ENCODE measurements around the gene EFNA5.

The EFNA5 gene

DNA sequence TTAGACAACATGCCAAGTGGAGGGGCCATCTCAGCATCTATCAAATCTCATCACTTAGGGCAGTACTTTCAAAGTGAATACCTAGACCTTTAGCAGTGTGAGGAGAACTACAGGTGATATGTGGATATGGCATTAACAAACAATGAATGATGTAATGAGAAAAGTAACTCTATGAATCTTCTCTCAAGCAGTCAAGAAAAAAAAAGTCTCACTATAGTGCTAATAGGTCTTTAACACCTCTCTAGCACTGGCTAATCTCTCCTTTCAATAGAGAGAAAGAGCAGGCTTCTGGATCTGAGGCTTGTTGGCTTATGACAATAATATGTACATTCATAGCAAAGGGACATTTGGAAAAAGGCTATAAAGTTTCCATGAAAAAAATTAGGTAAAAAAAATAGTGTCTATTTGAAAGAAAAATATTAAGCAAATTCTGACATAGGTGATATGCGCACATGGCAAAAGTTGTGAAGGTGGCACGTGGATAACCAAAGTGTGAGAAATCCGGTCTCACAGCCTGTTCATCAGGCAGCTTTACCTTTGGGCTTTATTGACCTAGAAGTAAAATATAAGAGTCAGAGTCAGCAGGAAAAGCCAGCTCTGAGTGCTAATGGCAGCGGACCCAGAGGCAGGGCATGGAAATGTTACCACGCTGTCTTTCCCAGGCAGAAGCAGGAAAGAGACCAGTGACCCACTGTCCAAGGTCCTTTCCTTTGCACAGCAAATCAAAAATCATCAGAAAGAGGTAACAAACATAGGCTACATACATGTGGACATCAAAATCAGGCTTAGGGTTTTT, 203.4 kb downstream of the EFNA5 start:
- H3K27ac ChIP-seq, result no peak overlapping the region
- TF ChIP-seq ZFX (IDR thresholded peaks at IDR 0.05; ENCODE audit: borderline replicate concordance), result no peak
- TF ChIP-seq, protein P1, sequence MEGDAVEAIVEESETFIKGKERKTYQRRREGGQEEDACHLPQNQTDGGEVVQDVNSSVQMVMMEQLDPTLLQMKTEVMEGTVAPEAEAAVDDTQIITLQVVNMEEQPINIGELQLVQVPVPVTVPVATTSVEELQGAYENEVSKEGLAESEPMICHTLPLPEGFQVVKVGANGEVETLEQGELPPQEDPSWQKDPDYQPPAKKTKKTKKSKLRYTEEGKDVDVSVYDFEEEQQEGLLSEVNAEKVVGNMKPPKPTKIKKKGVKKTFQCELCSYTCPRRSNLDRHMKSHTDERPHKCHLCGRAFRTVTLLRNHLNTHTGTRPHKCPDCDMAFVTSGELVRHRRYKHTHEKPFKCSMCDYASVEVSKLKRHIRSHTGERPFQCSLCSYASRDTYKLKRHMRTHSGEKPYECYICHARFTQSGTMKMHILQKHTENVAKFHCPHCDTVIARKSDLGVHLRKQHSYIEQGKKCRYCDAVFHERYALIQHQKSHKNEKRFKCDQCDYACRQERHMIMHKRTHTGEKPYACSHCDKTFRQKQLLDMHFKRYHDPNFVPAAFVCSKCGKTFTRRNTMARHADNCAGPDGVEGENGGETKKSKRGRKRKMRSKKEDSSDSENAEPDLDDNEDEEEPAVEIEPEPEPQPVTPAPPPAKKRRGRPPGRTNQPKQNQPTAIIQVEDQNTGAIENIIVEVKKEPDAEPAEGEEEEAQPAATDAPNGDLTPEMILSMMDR (IDR thresholded peaks at IDR 0.05), result no peak

DNA sequence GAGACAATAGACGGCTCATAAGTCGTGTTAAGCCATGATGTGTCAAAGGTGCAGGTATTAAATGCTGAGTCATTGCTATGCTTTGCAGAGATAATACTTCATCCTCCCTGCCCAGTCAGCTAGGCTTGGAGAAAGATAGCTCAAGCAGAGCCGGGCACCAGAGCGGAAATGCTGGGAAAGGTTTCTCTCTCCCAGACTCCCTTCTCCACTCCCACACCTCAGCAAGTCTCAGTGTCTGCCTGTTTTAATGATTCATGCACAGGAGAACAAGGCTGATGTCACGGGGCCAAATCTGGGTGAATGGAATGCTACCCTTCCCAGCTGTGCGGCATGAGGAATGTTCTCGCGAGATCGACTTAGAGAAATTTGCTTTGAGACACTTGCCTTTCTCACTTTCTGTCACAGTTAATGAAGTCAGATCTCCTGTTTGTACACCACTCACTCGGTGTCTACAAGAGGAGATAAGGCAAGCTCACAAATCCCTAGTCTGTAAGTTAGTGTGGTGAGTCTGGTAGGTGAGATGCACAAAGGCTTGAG, 204.4 kb downstream of the EFNA5 start:
- H3K27ac ChIP-seq, result no peak overlapping the region
- TF ChIP-seq, protein P1 (IDR thresholded peaks at IDR 0.05), result no peak
- TF ChIP-seq ZFX (IDR thresholded peaks at IDR 0.05; ENCODE audit: borderline replicate concordance), result no peak

DNA sequence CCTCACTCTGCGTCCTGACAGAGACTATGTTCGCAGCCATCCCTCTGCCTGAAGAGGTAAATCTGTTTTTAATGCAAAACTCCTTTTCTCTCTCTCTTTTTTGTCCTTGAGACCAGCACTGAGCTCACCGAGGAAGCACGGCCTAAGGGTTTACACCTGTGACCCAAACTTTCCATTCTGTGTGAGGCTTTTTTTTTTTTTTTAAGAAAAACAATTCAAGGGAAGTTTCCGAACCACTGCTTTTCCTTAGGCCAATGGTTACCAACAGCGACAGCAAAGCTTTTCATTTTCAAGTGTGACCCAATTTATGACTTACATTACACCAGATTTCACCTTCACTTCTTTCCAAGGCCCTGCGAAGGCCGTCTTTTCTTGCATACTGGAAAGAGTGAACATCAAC, 205.9 kb downstream of the EFNA5 start:
- no peak for TF ChIP-seq ZFX (IDR thresholded peaks at IDR 0.05; ENCODE audit: borderline replicate concordance)
- TF ChIP-seq, protein P1 (IDR thresholded peaks at IDR 0.05), result no peak
- no peak overlapping the region for H3K27ac ChIP-seq

DNA sequence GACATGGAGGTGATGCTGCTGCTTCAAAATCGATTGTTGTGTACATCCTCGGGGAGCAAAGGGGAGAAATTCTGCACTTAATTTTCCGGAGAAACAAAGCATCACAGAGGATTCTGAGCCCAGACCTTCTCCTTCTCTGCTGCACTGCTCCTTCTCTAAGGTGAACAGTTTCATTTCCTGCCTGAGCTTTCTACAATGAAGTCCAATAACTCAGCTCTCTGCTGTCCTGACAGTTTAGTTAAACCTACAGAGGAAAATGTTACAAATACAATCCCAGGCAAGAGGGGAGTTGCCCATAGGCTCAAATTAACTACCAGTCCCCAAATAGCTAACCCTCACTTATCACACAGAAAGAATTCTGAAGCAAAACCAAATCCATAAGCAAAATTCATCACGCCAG, 206.3 kb downstream of the EFNA5 start:
- TF ChIP-seq, protein P1 (IDR thresholded peaks at IDR 0.05), result no peak
- no peak for TF ChIP-seq ZFX (IDR thresholded peaks at IDR 0.05; ENCODE audit: borderline replicate concordance)
- H3K27ac ChIP-seq, result no peak overlapping the region

DNA sequence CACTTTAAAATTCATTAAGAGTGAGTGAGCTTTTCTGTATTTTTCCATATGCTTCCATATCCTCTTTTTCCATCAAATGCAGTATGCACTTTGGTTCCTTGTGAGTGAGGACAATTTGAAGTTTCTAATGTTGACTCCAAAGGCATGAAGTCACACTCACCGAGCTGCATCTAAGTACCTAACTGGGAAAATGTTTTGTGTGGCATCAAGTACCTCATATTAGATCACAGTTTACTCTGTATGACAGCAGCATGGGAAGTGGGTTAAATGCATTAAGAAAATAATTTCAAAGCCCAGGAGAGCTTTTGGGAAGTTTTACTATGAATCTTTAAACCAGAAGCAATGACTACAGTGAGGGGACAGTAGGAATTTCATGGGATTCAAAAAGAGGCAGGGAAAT, 207.0 kb downstream of the EFNA5 start:
- H3K27ac ChIP-seq, result no peak overlapping the region
- no peak for TF ChIP-seq ZFX (IDR thresholded peaks at IDR 0.05; ENCODE audit: borderline replicate concordance)
- TF ChIP-seq, protein P1 (IDR thresholded peaks at IDR 0.05), result no peak

DNA sequence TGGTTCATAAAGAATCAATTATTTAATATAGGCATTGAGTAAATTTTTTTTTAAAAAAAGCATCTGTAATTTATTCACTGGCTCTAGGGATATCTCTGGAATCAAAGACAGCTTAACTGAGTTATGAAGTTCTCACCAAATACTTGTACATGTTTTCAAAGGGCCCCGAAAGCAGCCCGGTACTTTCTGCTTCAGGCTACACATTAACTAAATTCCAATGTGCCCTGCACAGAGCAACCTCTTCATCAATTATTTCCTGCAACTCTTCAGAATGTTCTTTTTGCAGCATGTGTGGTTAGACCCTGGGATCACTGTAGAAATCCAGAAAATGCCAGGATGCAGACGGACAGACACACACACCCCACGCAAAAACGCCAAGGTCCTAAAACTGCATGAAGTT, 209.0 kb downstream of the EFNA5 start:
- no peak overlapping the region for H3K27ac ChIP-seq
- TF ChIP-seq ZFX (IDR thresholded peaks at IDR 0.05; ENCODE audit: borderline replicate concordance), result no peak
- TF ChIP-seq, protein P1 (IDR thresholded peaks at IDR 0.05), result no peak

DNA sequence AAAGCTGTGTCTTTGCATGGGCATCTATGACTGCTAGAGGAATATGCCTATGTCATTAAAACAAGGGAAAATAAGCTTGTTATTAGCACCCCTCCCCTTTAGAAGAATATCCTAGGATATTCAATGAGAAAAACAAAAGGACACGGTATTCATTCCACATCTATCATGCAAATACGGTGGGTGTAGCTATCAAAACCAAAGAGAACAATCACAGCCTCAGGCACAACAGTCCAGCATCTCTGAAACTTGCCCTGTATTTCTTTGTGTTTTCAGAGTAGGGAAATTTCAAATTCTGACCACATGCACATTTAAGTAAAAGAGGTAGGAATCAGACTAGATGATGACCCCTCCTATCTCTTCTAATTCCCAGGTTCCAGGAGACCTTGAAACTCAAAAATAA, 209.9 kb downstream of the EFNA5 start:
- H3K27ac ChIP-seq, result no peak overlapping the region
- TF ChIP-seq, protein P1 (IDR thresholded peaks at IDR 0.05), result no peak

Measured in 22Rv1 (cell line).